IPS-NIHi7 (cell line): ENCODE data around the gene PLEKHJ1.
"Not testable (repeated sequence)": the region's sequence is repeated elsewhere in the genome, so short reads cannot be mapped to it uniquely, and the experiment has no call there.

ENCODE experiments used
- DNase-seq: peaks from one replicate; pipeline ENCODE4 v3.0.0; 2012; ENCODE audit warnings: mixed read lengths; ENCODE audit errors: extremely low spot score

Gene PLEKHJ1

DNA sequence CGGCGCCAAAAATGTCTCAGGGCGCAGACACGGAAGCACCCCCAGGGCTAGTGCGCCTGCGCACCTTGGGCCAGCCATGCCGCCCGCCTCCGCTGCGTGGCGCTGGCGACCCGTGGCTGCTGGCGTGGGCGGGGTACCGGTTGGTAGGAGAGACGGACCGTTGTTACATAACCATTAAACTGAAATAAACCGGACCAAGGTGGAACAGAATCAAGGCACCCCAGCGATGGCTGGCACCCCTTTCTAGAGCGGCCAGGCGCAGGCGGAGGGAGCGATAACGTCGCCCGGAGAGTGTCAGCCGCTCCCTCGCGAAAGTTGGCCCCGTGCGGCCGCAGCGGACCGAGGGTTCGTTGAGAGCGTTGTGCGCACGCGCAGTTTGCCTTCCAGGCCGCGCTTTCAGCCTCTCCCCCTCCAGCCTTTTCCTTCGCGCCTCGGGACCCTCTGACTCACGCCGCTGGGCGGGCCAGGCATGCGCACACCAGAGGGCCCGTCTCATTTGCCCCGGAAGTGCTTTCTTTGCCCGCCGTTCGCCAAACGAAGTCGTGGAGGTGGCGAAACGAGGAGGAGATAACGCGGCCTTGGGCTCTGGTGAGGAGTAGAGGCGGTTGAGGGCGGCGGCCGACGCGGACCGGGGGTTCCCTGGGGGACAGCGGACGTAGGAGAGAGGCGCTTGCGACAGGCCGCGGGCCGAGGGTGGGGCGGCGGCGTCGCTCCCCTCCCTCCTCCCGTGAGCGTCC is at the start of gene PLEKHJ1, which contains the start of gene SF3A2:
Gene PLEKHJ1, minus strand, starts transcription at position 16 of the 737 bp plus-strand sequence. CDS start 81 bp downstream, outside the sequence.
Gene SF3A2, plus strand, starts transcription at position 511 of the 737 bp plus-strand sequence. CDS start 6,595 bp downstream, outside the sequence.
- DNase-seq = peak; percentile 98

- no peak for DNase-seq
Measured at GRCh38 chr19:2283835-2284507, 47.8 kb upstream of the PLEKHJ1 start.

DNA sequence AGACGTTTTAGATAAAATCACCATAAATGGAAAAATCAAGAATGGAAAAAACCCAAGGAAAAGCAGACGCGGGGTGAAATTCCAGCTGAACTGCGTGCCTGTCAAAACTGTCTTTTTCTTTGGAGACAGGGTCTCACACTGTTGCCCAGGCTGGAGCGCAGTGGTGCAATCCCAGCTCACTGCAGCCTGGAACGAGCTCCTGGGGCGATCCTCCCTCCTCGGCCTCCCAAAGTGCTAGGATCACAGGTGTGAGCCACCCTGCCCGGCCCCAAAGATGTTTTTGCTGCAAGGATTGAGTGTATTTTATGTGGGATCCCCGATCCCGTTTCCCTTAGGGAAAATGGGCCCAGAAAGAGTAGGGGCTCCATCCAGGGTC is 46.7 kb upstream of the PLEKHJ1 start:
- no peak for DNase-seq

DNA sequence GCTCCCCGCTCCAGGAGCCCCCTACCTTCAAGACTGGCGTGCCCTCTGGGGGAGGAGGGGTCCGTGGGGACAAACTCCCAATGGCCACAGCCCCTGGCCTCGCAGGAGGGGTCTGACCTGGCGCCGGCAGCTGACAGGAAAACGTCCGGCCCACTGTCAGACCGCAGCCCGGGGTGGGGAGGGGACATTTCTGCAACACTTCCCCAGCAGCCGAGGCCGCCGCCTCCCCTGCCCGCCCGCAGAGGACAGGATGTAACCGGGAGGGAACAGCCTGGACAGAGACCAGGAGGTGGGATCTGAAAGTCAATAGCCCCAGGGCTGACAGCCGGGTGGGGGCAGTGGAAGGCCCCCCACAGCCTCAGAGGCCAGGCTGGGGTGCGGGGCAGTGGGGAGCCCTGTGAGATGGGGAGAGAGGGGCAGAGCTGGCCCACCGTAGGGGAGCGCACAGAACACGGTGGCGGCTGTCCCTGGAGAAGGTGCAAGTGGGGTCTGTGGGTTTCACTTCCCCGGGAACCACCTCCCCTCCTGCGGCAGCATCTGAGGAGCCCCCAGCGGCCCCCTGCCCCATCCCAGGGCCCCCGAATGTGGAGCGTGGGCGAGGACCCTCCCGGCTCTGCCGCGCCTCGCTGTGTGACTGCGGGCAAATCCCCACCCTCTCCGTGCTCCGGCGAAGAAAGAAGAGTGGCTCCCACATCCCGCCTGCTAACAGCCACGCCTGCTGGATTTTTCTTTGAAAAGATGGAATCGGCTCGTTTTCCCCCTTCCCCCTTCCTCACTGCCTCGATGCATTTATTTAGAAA is 46.1 kb upstream of the PLEKHJ1 start, which contains the start of gene PEAK3:
Gene PEAK3, minus strand, starts transcription at position 114 of the 800 bp plus-strand sequence. CDS start 1,244 bp downstream, outside the sequence.
- DNase-seq = peak; percentile 70

- not testable (repeated sequence) for DNase-seq
Measured at GRCh38 chr19:2281265-2282061, 45.3 kb upstream of the PLEKHJ1 start.

GRCh38 chr19:2280633-2281264 is 44.6 kb upstream of the PLEKHJ1 start:
- no peak for DNase-seq

DNA sequence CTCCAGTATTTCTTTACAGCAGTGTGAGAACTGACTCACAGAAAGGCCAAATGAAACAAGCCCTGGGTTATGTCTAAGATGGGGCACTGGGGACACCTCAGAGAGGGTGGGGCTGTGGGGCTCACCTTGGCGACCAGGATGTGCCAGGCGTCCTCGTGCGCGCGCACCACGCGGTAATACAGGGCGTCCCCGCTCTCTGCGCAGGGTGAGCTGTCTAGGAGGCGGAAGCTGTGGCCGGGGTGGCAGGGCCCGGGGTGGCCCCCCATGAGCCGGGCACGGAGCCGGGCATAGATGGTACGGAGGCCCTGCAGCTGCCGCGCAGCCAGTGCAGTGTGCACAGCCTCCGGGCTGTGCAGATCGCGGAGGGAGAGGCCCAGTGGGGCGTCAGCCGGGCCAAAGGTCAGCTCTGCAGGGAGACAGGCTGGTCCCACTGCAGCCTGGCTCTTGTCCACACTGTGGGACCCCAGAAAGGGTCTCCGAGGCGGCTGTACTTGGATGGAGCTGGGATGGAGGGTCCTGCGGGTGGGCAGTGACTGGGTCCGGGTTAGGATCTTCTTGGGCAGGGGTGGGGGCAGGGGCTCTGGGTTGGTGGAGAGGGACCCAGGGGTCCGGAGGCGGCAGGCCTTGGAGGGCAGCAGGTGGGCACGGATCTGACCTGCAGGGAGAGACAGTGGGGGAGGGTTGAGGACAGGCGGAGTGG is 42.5 kb upstream of the PLEKHJ1 start:
- no peak for DNase-seq

GRCh38 chr19:2277138-2277537 is 41.0 kb upstream of the PLEKHJ1 start:
- DNase-seq = no peak

DNA sequence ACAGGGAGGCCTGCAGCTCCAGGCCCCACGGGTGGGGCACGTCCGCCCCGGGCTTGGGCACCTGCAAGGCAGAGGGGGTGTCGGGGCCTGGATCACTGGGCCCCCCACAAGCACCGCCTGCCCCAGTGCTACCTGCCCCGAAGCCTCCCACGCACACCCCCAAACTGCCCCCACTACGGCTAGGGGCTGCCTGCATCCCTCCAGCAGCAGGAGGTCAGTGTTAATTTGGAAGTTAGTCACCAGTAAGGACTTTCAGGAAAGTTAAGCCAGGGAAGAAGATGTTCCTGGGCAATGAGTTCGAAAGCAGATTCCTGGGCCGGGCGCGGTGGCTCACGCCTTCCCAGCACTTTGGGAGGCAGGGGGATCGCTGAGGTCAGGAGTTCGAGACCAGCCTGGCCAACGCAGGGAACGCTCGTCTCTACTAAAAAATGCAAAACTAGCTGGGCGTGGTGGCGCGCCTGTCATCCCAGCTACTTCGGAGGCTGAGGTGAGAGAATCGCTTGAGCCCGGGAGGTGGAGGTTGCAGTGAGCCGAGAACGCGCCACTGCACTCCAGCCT is 40.4 kb upstream of the PLEKHJ1 start:
- no peak for DNase-seq

- DNase-seq = peak; percentile 17
Measured at GRCh38 chr19:2275588-2276428, 39.7 kb upstream of the PLEKHJ1 start.

DNA sequence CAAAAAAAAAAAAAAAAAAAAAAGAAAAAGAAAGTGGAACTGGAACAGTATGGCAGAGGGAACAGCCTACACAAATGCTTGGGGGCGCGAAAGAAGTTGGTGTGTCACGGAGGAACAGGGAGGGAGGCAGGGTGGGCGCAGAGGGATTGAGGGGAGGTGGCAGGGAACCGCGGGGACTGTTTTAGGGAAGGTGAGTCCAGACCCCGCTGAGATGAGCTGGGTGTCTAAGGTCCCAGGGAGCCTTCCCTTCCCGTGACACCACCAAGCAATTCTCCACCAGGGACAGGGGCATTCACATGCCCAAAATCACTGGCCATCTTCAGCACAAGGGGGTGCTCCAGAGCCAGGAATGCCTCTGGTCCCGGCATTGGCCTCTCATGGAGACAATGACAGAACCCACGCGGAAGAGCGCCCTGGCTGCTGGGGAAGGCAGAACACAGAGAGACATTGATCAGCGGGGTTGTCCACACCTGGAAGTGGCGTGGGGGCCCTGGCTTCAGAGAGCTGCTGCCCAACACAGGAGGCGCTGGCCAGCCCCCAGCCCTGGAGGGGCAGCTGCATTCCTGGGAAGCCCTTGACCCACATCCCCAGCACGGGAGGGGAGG is 38.9 kb upstream of the PLEKHJ1 start:
- peak; percentile 83 for DNase-seq

DNA sequence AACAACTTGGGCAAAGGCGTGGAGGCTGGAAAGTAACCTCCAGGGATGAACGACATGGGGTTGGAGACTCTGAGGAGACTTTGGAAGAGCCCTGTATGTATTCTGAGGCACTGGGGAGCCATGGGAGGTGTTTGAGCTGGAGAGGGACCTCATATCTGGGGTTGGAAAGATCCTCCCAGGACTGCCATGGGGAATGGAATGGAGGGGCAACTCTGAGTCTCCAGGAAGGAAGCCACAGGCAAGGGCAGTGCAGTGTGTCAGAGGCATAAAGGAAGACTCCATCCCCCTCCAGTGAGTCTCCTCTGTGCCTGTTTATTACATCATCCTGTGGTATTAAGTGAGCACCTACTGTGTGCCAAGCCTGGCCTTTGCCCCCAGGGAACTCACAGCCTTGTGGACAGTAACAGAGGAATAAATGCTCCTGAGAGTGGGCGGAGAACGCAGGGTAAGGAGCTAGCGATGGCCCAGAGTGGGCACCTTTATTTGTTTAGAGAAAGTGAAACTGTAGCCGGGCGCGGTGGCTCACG is 38.1 kb upstream of the PLEKHJ1 start:
- no peak for DNase-seq

- DNase-seq = peak; percentile 93
Measured at GRCh38 chr19:2273356-2274184, 37.4 kb upstream of the PLEKHJ1 start.

DNA sequence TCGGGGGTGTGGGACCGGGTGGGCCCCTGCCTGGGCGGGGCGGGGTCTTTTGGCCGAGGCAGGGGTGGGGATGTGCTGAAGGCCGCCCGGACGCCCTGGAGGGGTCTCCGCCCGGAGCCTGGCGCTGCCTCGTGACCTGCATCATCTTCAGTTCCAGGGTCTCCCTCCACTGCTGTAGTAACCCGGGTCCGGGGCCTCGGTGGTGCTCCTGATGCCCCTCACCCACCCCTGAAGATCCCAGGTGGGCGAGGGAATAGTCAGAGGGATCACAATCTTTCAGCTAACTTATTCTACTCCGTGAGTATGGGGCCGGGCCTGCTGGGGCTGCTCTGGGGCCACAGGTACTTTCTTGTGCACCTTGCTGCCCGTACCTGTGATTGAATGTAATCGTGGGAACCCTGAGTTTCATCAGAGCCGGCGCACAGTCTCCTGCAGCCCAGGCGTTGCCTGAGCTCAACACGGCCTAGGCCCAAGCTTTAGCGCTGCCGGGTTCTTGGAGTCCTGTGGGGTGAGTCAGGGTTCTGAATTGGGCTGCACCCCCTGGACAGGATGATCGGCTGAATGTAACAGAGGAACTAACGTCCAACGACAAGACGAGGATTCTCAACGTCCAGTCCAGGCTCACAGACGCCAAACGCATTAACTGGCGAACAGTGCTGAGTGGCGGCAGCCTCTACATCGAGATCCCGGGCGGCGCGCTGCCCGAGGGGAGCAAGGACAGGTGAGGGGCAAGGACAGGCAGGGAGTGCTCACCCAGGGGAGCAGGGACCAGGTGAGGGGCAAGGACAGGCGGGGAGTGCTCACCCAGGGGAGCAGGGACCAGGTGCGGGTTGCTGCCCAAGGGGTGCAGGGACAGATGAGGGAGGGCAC is 35.3 kb upstream of the PLEKHJ1 start:
- no peak for DNase-seq

GRCh38 chr19:2270423-2271233 is 34.5 kb upstream of the PLEKHJ1 start:
- peak; percentile 66 for DNase-seq

DNA sequence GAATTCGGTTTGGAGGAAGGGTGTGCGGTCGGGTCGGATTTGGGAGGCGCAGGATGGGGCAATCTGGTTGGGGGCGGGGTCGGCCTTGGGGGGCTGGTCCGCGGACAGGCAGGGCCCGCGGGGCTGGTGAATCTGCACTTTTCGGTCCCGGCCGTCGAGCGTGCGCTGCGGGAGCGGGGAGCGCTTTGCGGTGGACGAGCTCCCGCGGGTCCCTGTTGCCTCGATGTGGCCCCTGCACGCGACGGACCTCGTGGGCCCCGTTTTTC is 34.0 kb upstream of the PLEKHJ1 start:
- DNase-seq = no peak
